HuH-7 (cell line): ENCODE results near the gene TCAF1.
A peak's percentile ranks its signal among the peaks of the same experiment; 100 is the strongest.
"Not testable (repeated sequence)": the region's sequence is repeated elsewhere in the genome, so short reads cannot be mapped to it uniquely, and the experiment has no call there.

Experiments
- DNase-seq: peaks from one replicate; pipeline ENCODE4 v3.0.0; 2011; ENCODE audit warnings: low spot score

The TCAF1 gene

DNA sequence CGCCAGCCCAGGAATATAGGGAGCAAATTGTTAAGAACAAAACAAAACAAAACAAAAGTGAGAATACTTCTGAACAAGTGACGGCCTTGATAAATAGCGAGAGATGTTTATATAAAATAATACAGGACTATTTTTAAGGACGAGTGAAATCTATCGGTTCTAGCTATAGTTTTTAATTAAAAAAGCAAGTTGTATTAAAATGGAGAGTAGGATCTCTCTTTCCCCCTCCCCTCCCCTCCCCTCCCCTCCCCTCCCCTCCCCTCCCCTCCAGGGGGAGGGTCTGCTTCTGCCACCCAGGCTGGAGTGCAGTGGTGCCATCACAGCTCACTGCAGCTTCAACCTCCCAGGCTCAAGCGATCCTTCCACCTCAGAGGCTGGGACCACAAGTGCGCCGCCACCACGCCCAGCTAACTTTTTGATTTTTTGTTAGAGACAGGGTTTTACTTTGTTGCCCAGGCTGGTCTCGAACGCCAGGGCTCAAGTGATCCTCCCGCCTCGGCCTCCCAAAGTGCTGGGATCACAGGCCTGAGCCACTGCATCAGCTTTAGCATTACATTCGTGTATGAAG lies 440 bp upstream of the TCAF1 start:
- DNase-seq = no peak

DNA sequence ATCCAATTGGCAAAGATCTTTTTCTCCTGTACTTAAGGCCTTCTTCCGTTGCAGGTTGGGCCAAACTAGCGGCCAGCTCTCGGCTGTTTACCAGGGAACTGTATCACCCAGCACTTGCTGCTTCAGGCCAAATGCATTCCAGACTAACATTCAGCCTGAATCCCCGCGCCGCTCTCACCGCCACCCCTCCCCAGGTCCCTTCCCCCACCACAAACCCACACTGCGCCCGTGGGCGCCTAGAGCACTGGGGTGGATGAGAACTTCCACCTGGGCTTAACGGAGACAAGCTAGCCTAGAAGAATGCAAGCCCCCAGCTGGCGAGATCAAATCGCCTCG lies 676 bp downstream of the TCAF1 start:
- DNase-seq = no peak

DNA sequence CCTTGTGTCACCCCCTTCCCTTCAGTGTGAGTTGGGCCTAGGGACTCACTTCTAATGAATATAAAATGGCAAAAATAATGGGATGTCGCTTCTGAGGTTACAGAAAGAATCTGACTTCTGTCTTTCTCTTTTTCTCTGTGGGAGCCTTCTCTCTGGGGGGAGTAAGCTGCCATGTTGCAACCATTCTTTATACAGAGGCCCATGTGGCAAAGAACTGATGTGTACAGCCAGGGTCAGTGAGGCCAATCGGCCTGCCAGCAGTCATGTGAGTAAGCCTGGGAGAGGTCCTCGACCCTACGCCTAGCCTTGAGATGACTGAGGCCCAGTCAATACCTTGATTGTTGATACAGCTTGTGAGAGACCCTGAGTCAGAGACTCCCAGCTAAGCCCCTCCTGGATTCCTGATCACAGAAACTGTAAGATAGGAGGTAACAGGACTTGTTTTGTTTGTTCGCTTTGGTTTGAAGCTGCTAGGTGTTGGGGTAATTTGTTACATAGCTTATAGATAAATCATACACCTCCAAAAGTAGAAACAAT lies 1.7 kb downstream of the TCAF1 start:
- DNase-seq = no peak

DNA sequence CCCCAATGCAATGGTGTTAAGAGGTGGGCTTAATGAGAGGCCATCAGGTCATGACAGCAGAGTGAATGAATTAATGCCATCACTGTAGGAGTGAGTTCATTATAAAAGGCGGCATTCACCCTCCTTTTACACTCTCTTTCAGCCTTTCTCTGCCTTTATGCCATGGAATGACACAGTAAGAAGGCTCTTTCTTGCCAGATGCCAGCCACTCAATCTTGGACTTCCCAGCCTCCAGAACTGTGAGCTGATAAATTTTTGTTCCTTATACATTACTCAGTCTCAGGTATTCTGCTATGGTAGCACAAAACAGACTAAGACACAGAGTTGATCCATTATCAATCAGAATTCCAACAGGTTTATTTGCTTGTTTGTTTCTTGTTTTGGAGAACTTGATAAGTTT lies 3.2 kb downstream of the TCAF1 start:
- DNase-seq = no peak

GRCh38 chr7:143896667-143897066 lies 5.3 kb downstream of the TCAF1 start:
- no peak for DNase-seq

GRCh38 chr7:143892527-143893300 lies 9.3 kb downstream of the TCAF1 start:
- DNase-seq = no peak

DNA sequence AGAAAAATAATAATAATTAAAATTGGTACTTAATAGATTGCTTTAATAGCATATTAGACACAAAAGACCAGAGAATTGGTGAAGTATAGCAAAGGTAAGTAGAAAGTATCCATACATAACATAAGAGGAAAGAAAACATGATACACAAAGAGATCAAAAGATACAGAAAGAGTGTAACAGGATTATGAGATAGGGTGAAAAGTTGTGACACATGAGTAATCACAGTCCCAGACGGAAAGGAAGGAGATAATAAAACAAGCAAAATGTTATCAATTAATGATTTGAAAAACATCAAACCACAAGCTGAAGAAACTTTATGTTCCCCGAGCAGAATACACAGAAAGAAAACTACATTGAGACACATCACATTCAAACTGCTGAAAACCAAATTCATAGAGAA lies 10.5 kb downstream of the TCAF1 start:
- no peak for DNase-seq

DNA sequence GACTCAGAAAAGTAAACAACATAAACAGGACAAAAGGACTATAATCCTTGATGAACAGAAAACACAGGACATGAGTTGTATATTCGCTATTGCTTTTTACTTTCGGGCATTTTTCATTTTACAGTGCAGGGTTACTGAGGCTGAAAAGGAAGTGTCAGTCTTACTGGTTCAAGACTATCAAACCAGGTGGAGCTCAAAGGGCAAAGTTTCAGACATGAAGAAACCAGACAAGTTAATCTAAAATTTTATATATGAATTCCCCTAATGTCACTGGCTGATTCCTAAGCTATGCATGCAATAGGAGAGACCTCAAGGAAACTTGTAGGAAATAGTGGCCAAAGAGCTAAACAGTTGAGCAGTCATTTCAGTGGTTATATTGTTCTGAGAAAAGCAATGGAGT lies 11.4 kb downstream of the TCAF1 start:
- no peak for DNase-seq

DNA sequence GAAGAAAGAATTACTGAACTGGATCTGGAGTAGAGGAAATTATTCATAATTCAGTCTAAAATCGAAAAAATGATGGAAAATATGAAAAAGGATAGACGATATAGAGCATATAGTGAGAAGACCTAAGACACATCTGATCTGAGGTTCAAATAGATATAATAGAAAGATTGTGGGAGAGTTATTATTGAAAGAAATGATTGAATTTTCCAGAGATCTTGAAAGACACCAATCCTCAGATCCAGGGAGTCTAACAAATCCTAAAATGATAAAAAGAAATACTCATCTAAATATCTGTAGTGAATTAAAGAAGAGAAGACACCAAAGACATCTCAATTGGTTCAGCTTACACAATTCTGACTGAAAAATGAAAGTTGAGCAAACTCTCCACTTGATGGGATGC lies 12.9 kb downstream of the TCAF1 start:
- DNase-seq = no peak

GRCh38 chr7:143886826-143887477 lies 15.0 kb downstream of the TCAF1 start:
- no peak for DNase-seq

GRCh38 chr7:143885951-143886350 lies 16.0 kb downstream of the TCAF1 start:
- DNase-seq = no peak

- no peak for DNase-seq
Measured at GRCh38 chr7:143884969-143885559, 16.9 kb downstream of the TCAF1 start.

DNA sequence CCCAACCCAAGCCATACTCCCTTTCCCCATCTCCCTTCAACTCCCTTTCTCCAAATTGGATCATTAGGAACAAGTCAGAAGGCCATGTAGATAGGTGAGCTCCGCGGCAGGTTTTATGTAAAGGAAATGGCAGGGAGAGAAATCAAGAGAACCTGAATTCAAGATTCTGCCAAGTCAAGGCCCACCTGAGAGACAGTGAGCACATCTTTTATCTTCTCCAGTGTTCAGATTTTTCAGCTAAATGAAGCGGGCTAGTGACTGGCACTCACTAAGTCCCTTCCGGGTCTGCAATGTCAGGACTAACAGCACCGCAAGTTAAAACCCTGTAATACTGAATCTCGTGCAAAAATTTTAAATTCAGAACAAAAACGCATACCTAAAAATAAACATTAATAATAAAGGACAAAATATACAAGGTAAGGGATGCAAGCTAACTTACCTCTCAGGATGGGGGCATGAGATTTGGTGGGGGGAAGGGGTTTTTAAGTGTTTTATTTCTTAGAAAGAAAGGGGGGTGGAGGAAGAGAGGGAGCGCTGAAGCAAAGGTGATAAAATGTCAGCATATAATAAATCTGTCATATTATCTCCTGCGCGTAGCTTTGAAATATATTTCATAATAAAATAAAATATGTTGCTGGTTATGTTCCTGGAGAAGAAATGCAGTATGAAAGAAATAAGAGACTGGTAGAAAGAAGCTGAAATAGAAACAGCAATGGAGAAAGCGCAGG lies 17.6 kb downstream of the TCAF1 start:
- DNase-seq = no peak

DNA sequence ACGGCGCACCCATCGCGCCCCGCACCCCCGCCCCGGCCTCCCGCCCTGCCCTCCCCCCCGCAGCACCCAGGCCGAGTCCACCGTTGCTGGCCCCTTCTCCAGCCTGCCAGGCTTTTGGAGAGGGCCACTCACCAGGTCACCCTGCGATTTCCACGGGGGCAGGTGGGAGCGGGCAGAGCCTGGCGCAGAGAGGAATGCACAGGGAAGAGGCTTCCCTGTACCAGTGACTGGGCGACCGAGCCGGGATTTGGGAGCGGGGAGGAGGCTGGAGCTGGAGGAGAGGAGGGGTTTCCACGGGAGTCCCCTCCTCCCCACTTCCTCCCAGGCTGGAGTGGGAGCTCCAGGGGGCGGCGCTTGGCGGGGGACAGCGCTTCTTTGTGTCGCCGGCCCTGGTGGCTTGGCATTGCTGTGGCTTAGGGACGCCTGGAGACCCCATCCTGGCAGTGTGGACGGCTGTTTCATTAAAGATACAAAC lies 19.3 kb downstream of the TCAF1 start:
- DNase-seq = peak; percentile 44

DNA sequence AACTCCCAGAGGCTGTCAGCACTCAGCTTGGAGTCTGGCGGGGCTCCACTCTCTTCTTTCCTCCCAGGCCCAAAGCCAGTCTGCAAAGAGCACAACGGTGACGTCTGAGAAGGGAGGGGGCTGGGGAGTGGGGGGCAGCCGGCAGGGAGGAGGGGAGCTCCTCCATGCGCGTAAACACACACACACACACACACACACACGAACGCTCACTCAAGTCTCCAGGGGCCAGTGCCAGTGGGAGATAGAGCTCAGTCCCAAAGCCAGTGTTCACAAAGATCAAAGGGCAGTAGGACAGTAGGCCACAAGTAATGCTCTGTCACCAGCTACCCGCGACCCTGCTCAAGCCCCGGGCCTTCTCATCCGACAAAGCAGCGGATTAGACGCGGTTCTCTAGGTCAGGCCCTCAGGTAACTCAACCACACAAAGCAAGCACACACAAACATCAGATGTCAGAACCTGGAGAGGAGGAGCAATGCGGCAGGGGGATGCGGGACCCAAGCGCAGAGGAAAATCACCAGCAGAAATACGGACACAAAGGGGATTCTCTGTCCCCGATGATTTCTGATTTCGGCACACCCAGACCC lies 19.9 kb downstream of the TCAF1 start:
- no peak for DNase-seq

DNA sequence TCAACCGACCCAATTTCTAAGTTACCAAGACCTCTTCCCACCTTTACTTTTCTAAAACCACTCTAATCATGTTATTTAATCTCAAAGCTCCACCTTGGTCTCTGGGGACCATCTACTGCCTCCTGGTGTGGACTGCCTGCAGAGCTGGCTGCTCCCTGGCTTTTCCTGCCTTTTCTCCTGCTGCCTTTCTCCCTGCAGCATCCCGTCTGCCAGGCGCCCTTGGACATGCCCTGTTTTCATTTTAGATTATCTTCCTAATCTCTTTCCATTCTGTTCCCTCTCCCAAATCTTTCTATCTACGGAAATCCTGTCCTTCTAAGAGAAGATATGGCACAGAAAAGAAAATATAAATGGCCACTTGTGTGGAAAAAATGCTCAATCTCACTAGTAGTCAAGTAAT lies 23.1 kb downstream of the TCAF1 start:
- DNase-seq = no peak

DNA sequence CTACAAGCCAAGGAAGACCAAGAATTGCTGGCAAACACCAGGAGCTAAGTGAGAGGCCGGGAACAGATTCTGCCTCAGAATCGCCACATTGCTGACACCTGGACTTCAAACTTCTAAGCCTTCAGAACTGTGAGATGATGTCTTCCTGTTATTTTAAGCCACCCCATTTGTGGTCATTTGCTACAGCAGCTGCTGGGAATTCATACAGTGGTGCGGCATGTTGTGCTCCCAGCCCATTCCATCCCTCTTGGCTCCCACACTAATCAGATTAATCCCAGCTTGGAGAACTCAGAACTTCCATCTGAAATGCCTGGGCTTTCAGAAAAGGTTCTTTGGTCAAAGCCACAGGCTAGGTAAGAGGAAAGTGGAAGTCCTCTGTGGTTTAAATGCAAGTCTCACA lies 24.9 kb downstream of the TCAF1 start:
- DNase-seq = no peak

DNA sequence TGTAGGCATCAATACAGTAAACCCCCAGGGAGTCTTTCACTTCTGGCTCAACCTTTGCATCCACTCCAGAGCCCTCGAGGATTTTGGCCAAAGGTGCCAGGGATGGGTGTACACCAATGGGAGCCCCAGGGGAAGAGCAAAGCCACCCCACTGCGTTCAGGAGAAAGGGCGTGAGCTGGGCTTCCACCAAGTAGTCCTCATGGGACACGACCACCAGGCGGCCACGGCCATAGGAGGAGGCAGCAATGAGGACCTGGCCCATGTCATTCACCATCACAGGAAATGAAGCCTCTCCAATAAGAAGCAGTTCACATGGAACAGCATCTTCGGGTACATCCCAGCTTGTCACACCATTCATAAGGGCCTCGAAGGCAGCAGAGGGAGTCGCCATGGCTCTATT lies 25.8 kb downstream of the TCAF1 start:
- no peak for DNase-seq

GRCh38 chr7:143873242-143873641 lies 28.7 kb downstream of the TCAF1 start:
- not testable (repeated sequence) for DNase-seq

GRCh38 chr7:143871534-143871933 lies 30.4 kb downstream of the TCAF1 start:
- DNase-seq = not testable (repeated sequence)

DNA sequence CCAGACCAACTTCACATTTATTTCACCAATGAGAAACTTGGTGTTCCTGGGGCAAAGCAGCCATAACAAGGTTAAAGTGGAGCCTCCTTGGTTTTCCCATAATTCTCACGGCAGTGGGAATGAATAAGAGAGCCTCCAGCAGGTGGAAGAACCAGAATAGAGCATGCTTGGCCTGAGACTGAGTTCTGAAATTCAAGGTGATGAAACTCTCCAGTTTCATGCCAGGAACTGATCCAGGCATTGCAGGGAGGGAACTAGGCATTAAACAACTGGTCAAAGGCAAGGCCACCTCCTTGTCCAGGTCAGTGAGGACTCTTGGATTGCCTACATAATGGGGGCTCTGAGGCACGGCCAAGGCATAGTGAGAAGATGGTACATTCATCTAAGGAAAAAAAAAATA lies 44.0 kb downstream of the TCAF1 start:
- DNase-seq = not testable (repeated sequence)

DNA sequence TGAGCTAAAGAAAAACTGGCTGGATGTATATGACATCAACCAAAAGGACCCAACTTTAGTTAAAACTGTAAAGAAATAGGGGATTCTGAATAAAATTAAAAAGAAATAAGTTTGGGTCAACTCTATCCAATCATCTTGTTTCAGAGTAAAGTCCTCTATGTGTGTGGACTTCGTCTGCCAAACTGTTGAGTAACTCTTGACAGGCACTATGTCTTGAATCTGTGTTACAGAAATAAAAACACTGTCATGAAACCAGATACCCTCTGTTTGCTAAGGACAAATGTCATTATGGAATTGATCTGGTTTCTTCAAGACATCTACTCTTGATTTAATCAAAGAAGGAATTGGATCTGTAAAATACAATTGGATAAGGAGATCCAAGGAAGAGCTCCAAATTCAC lies 46.5 kb downstream of the TCAF1 start:
- not testable (repeated sequence) for DNase-seq
